GM21529 (cell line): Measurements from ENCODE around the gene RPS15.
A peak's percentile ranks its signal among the peaks of the same experiment; 100 is the strongest.
"Not testable (repeated sequence)": the region's sequence is repeated elsewhere in the genome, so short reads cannot be mapped to it uniquely, and the experiment has no call there.

ENCODE experiments used
- ATAC-seq: cut with Tn5 transposase; IDR thresholded peaks from one replicate; pipeline ENCODE4 v1.9.1; 2021; ENCODE audit not compliant: unreplicated experiment

Gene RPS15

DNA sequence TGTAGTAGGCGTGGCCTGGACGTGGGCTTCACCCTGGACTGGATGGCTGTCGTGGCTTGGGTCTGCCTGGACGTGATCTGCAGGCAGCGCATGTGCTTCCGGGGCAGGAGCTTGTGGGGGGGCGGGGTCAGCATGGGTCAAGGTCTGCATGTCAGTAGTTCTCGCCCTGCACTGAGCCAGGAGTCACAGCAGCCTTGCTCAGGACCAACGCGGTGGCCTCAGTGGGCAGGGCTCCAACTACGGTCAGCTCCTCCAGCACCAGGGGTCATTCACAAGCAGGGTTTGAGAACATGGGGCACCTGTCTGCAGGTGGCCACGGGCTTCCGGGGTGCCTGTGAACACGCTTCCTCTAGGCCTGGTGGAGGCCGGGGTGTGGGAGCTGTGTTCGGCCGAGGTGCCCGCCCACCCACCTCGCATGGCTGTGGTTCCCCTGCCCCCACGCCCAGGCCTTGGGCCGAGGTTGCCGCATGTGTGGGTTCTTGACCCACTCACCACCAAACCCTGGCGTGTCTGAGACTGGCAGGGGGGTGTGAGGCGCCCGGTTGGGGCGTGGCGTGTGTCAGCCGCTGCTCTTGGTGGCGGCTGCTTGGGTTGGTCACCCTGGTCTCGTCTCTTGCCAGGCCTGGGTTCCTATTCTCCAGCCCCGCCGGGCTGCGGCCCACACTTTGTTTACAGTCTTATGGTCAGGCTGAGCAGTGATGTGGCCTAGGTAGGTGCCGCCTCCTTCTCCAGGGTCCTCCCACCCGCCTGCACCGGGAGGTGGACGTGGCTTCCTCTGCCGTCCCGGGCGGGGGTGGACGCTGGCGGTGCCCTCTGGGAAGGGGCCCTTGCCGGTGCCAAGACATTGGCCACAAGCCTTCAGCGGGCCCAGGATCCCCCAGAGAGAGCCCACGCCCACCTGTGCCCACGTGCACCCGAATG, 4.8 kb upstream of the RPS15 start:
- ATAC-seq = no peak

DNA sequence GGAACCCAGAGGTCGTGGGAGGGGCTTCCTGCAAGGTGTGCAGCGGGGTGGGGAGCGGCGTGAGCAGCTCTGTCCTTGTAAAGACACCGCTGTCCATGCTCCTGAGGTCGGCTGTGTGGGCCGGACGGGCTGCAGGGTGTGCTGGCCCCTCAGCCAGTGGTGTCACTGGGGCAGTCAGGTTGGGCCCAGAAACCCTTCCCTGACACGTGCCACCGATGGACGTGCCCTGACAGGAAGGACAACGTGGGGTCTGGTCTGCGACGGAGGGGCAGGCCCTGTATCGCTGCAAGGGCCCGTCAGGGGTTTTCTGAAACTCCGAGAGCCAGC, 4.2 kb upstream of the RPS15 start:
- no peak for ATAC-seq

GRCh38 chr19:1434577-1435060, 3.6 kb upstream of the RPS15 start:
- ATAC-seq = no peak

- ATAC-seq = no peak
Observed at GRCh38 chr19:1435378-1435989, 2.7 kb upstream of the RPS15 start.

- no peak for ATAC-seq
Observed at GRCh38 chr19:1437609-1438008, 587 bp upstream of the RPS15 start.

GRCh38 chr19:1438933-1439354, 748 bp downstream of the RPS15 start:
- no peak for ATAC-seq

DNA sequence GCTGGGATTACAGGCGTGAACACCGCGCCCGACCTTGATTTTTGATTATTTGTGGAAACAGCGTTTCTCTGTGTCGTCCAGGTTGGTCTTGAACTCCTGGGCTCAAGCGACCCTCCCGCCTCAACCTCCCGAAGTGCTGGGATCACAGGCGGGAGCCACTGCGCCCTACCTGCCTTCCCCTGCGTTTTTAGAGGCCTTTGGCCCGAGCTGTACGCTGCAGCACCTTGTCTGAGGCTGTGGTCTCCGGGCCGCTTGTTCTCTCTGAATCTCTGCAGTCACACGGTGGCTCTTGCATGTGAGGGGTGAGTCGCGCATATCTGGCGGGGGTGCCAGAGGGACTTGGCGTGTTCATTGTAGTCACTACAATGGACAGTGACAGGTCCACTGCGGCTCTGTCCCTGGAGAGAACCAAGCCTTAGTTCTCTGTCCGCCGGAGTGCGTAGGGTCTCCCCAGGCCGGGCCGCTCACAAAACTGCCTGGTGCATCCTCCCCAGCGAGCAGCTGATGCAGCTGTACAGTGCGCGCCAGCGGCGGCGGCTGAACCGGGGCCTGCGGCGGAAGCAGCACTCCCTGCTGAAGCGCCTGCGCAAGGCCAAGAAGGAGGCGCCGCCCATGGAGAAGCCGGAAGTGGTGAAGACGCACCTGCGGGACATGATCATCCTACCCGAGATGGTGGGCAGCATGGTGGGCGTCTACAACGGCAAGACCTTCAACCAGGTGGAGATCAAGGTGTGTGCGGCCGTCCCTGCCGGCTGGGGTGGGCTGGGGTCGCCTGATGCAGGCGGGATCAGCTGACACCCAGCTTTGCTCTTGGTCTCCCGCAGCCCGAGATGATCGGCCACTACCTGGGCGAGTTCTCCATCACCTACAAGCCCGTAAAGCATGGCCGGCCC, 1.6 kb downstream of the RPS15 start:
- ATAC-seq = not testable (repeated sequence)

DNA sequence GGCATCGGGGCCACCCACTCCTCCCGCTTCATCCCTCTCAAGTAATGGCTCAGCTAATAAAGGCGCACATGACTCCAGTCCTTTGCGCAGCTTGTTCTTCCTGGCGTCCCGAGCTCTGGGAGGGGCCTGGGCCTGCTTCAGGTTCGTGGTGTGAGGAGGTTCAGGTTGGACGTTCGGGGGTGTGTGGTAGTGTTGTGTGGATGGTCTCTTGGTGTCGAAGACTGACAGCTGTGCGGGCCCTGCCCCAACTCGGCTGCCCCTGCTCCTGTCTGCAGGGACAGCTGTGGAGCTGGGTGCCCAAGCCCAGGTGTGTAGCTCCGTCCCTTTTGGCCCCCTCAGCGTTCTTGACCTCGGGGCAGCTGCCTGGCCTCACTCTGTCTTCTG, 2.2 kb downstream of the RPS15 start:
- ATAC-seq = no peak

DNA sequence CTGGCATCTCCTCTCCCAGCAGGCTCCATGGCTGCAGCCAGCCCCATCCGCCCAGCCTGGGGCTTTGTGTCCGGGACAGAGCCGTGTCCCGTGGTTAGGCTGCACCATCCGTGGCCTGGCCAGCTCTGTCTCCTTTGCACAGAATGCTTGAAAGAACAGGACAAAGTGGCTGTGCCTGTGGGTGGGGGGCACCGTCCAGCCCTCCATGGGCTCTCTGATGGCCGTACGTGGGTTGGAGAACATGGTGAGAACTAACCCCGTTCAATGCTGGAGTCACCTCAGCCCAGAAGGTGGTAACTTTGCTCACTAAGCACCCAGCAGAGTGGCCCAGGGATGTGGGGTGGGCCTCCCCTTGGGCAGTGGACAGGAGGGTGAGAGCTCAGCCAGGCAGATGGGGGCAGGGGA, 2.8 kb downstream of the RPS15 start:
- no peak for ATAC-seq

- ATAC-seq = no peak
Observed at GRCh38 chr19:1441677-1442438, 3.7 kb downstream of the RPS15 start.

GRCh38 chr19:1445185-1445931, 7.2 kb downstream of the RPS15 start:
- peak; percentile 85 for ATAC-seq

DNA sequence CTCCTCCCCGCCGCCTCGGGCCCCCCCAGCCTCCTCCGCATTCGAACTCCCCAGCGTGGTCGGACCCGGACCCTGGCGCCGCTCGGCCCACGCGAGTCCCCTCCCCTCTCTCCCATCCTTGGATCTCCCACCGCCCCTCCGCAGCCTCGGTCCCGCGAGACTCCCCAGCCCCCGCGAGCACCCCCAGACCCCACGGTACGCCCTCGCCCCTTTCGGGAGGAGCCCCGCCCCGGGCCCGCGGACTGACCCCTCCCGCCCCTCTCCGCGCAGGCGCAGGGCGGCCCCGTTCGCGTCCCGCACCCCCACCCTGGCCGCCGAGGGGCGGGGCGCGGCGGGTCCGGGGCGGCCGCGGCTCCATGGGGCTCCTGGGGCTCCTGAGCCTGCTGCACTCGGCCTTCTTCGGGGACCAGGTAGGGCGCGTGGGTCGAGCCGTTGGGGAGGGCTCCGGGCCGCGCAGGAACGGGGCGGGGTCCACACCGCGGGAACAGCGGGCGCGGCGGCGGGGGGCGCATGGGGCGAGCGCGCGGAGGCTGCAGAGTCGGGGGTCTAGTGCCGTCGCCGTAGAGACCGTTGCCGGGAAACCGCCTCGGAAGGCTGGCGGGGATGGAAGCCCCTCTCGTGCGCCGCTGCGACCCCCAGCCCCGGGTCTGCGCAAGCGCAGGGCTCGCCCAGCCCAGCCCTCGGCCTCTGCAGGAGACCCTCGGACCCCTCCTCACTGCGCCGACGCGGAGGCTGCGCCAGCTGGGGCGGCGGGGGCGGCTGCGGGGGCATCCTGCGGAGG, 7.9 kb downstream of the RPS15 start:
- no peak for ATAC-seq

GRCh38 chr19:1446713-1447481, 8.7 kb downstream of the RPS15 start:
- no peak for ATAC-seq

DNA sequence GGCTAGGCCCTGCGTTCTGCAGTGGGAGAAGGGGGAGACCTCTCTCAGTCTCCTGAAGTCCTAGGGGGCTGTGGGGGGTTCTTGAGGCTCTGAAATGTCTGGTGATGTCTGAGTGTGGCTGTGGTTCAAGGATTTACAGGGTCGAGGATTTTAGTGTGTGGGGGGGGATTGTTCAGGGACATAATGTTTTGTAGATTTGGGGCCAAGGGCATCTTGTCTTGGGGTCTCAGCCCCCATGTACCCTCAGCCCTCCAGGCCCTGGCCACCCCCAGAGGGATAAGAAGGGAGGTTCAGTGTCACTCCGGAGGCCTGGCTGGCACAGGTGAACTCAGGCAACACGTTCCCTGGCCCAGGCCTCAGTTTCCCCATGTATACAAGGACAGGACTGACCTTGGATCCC, 9.3 kb downstream of the RPS15 start:
- ATAC-seq = no peak

GRCh38 chr19:1447944-1448343, 9.7 kb downstream of the RPS15 start:
- ATAC-seq = no peak

DNA sequence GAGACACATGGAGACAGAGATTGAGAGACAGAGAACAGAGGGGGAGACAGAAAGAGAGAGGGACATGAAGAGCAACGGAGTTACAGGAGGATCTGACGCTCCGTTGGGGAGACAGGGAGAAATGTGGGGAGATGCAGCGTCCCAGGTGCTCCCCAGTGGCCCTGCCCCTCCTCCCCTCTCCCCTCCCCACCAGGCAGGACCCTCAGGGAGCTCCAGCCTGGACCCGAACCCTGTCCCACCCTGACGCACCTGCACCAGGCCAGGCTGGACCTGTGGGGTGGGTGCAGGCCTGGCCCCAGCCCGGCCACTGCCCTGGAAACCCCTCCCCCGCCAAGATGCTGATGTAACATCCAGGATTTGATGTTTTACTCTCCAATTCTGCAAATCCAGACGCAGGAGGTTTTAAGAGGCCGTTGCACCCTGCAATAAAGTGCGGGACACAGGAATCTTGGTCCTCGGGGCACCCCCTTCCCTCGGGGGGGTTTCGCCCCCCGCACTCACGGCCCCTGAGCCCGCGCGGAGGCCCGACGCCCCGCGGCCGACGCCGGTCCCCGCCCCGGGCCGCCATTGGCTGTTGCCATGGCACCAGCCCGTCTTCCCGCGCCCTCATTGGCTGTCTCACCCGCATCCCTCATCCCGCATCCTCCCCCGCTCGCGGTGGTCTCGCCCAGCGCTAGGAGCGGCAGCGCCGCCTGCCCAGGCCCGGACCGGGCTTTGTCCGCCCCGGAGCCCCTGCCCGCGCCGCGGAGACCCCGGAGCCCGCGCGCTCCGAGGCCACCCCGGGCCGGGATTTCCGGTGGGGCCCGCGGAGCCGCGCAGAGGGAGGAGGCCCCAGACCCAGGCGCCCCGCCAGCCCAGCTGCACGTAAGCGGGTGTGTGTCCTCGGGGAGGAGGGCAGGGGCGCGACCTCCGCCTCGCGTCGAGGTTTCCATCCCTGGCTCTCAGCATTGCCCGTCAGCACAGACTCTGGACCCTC, 11.6 kb downstream of the RPS15 start, which contains the start of gene APC2:
Gene APC2 (plus strand): TSS at position 655 of the 976 bp plus-strand sequence. CDS start 2,881 bp downstream, outside the sequence.
- ATAC-seq = no peak
